Muscle of leg (tissue), 11 donors: ENCODE data around the gene MYEF2. TPM values are rescaled to one million over a fixed set of nuclear protein-coding genes. Genes with fewer than 3 reads are reported as not detected.
A peak's percentile ranks its signal among the peaks of the same experiment; 100 is the strongest.

Experiments
- DNase-seq: peaks from one replicate; pipeline ENCODE4 v3.0.0; 2013
- H3K27ac ChIP-seq: one replicate; pipeline ENCODE4 v1.5.1; 2013; ENCODE audit warnings: mild to moderate bottlenecking, low read length, control low read depth
- H3K27me3 ChIP-seq: one replicate; pipeline ENCODE4 v1.6.1; 2013; ENCODE audit warnings: low read length; ENCODE audit not compliant: control insufficient read depth, insufficient read depth
- H3K36me3 ChIP-seq: one replicate; pipeline ENCODE4 v1.6.1; 2013; ENCODE audit warnings: low read length; ENCODE audit not compliant: control insufficient read depth, insufficient read depth
- H3K4me1 ChIP-seq: one replicate; pipeline ENCODE4 v1.6.1; 2013; ENCODE audit warnings: low read length; ENCODE audit not compliant: control insufficient read depth, insufficient read depth
- H3K4me3 ChIP-seq: one replicate; pipeline ENCODE4 v1.5.1; 2013; ENCODE audit warnings: low read length, control low read depth
- H3K9me3 ChIP-seq: replicated peaks from 2 replicates; pipeline ENCODE4 v1.6.1; 2013; ENCODE audit warnings: low read depth, low read length; ENCODE audit not compliant: control insufficient read depth
- WGBS: methylation state at CpG from one replicate; pipeline ENCODE4 v1.1.5; 2013; ENCODE audit warnings: missing lambda C conversion rate; ENCODE audit not compliant: insufficient coverage; 5-methylcytosine and 5-hydroxymethylcytosine counted together
- polyA plus RNA-seq, 8 donors: library from polyadenylated mRNA; unstranded; fragments of 120-200 nt; gene quantifications; one replicate each; pipeline versions ENCODE4 v1.2.1 to v1.2.3, GENCODE V29; 2013; ENCODE audit warnings: inconsistent platforms in 1 of 8, low replicate concordance in 1 of 8; ENCODE audit not compliant: insufficient read length in 8 of 8, insufficient read depth in 1 of 8
- total RNA-seq: library from RNA; stranded (reverse); fragments of 120-200 nt; gene quantifications from one replicate; pipeline ENCODE4 v1.2.4, GENCODE V29; 2013

MYEF2 gene
- total and polyA plus RNA-seq, 9 donors: 2.8 to 19.1 (median 9.0) TPM

GRCh38 chr15:48190932-48191573 is 13.0 kb upstream of the MYEF2 start:
- no peaks in the 10 kb centered on the region for H3K36me3 ChIP-seq
- 0% methylated on average over 3 of the region's 15 CpGs for WGBS
- H3K4me3 ChIP-seq: no peak overlapping the region
- H3K27ac ChIP-seq: no peak overlapping the region
- peaks cover 8% of the 10 kb centered on the region for H3K27me3 ChIP-seq
- no peaks in the 10 kb centered on the region for H3K4me1 ChIP-seq
- H3K9me3 ChIP-seq: no peaks in the 10 kb centered on the region
- peak; percentile 92 for DNase-seq

- H3K27ac ChIP-seq: no peak overlapping the region
- H3K27me3 ChIP-seq: peaks cover under 1% of the 10 kb centered on the region
- H3K4me3 ChIP-seq: no peak overlapping the region
- H3K36me3 ChIP-seq: no peaks in the 10 kb centered on the region
- no peak for DNase-seq
- H3K9me3 ChIP-seq: no peaks in the 10 kb centered on the region
- no peaks in the 10 kb centered on the region for H3K4me1 ChIP-seq
- no CpG with 5 or more reads among the region's 3 CpGs for WGBS
Observed at GRCh38 chr15:48186271-48186670, 8.2 kb upstream of the MYEF2 start.

- no CpG with 5 or more reads among the region's 3 CpGs for WGBS
- Histone ChIP-seq H3K4me3 (no peak overlapping the region), H3K27ac (no peak overlapping the region), H3K4me1 (no peaks in the 10 kb centered on the region), H3K9me3 (no peaks in the 10 kb centered on the region), H3K36me3 (no peaks in the 10 kb centered on the region), H3K27me3 (no peaks in the 10 kb centered on the region)
- DNase-seq: no peak
Observed at GRCh38 chr15:48185529-48185928, 7.4 kb upstream of the MYEF2 start.

GRCh38 chr15:48182749-48183148 is 4.7 kb upstream of the MYEF2 start:
- H3K27me3 ChIP-seq: peaks cover 3% of the 10 kb centered on the region
- no CpG with 5 or more reads among the region's 2 CpGs for WGBS
- no peak overlapping the region for H3K4me3 ChIP-seq
- no peaks in the 10 kb centered on the region for H3K36me3 ChIP-seq
- H3K9me3 ChIP-seq: no peaks in the 10 kb centered on the region
- DNase-seq: no peak
- H3K4me1 ChIP-seq: no peaks in the 10 kb centered on the region
- H3K27ac ChIP-seq: no peak overlapping the region

GRCh38 chr15:48178648-48178931 is 495 bp upstream of the MYEF2 start:
- H3K27ac ChIP-seq: no peak overlapping the region
- H3K36me3 ChIP-seq: no peaks in the 10 kb centered on the region
- no peak for DNase-seq
- no peaks in the 10 kb centered on the region for H3K9me3 ChIP-seq
- WGBS: no CpG with 5 or more reads among the region's 1 CpG
- H3K27me3 ChIP-seq: peaks cover 5% of the 10 kb centered on the region
- H3K4me3 ChIP-seq: no peak overlapping the region
- H3K4me1 ChIP-seq: peaks cover 2% of the 10 kb centered on the region

- peaks cover 2% of the 10 kb centered on the region for H3K4me1 ChIP-seq
- H3K36me3 ChIP-seq: no peaks in the 10 kb centered on the region
- peak; percentile 82 for DNase-seq
- H3K27me3 ChIP-seq: peaks cover 5% of the 10 kb centered on the region
- peak overlapping the region; percentile 43 for H3K4me3 ChIP-seq
- 0% methylated on average over 1 of the region's 10 CpGs for WGBS
- H3K9me3 ChIP-seq: no peaks in the 10 kb centered on the region
- H3K27ac ChIP-seq: peak overlapping the region; percentile 53
Observed at GRCh38 chr15:48177383-48177765, 721 bp downstream of the MYEF2 start.

GRCh38 chr15:48176957-48177356 is 1.1 kb downstream of the MYEF2 start:
- Histone ChIP-seq H3K36me3 (no peaks in the 10 kb centered on the region), H3K27ac (no peak overlapping the region), H3K9me3 (no peaks in the 10 kb centered on the region), H3K4me3 (peak overlapping the region; percentile 43), H3K27me3 (peaks cover 5% of the 10 kb centered on the region), H3K4me1 (peaks cover 2% of the 10 kb centered on the region)
- no CpG with 5 or more reads among the region's 2 CpGs for WGBS
- no peak for DNase-seq

GRCh38 chr15:48176112-48176511 is 2.0 kb downstream of the MYEF2 start:
- WGBS: no CpG with 5 or more reads among the region's 4 CpGs
- Histone ChIP-seq H3K9me3 (no peaks in the 10 kb centered on the region), H3K36me3 (no peaks in the 10 kb centered on the region), H3K4me3 (no peak overlapping the region), H3K27ac (no peak overlapping the region), H3K4me1 (peaks cover 2% of the 10 kb centered on the region), H3K27me3 (peaks cover 5% of the 10 kb centered on the region)
- DNase-seq: peak; percentile 75

GRCh38 chr15:48175126-48175525 is 3.0 kb downstream of the MYEF2 start:
- Histone ChIP-seq H3K27ac (no peak overlapping the region), H3K4me1 (peaks cover 2% of the 10 kb centered on the region), H3K36me3 (no peaks in the 10 kb centered on the region), H3K9me3 (no peaks in the 10 kb centered on the region), H3K27me3 (peaks cover 5% of the 10 kb centered on the region), H3K4me3 (no peak overlapping the region)
- no CpG with 5 or more reads among the region's 3 CpGs for whole genome bisulfite sequencing
- DNase-seq: no peak

- Histone ChIP-seq H3K4me1 (no peaks in the 10 kb centered on the region), H3K27me3 (no peaks in the 10 kb centered on the region), H3K4me3 (no peak overlapping the region), H3K36me3 (no peaks in the 10 kb centered on the region), H3K27ac (no peak overlapping the region), H3K9me3 (no peaks in the 10 kb centered on the region)
- no CpG with 5 or more reads among the region's 1 CpG for WGBS
- DNase-seq: peak; percentile 3
Observed at GRCh38 chr15:48170981-48171380, 7.1 kb downstream of the MYEF2 start.

- Histone ChIP-seq H3K4me1 (no peaks in the 10 kb centered on the region), H3K9me3 (no peaks in the 10 kb centered on the region), H3K36me3 (no peaks in the 10 kb centered on the region), H3K27ac (no peak overlapping the region), H3K27me3 (no peaks in the 10 kb centered on the region), H3K4me3 (no peak overlapping the region)
- WGBS: no CpG with 5 or more reads among the region's 3 CpGs
- no peak for DNase-seq
Observed at GRCh38 chr15:48168616-48169015, 9.5 kb downstream of the MYEF2 start.
